GM18519 (cell line): ENCODE results near the gene OR2F2.

ENCODE experiments used
- ATAC-seq: cut with Tn5 transposase; IDR thresholded peaks from one replicate; pipeline ENCODE4 v1.9.1; 2021; ENCODE audit warnings: mild to moderate bottlenecking, moderate library complexity; ENCODE audit not compliant: unreplicated experiment, low FRiP score

The OR2F2 gene, protein sequence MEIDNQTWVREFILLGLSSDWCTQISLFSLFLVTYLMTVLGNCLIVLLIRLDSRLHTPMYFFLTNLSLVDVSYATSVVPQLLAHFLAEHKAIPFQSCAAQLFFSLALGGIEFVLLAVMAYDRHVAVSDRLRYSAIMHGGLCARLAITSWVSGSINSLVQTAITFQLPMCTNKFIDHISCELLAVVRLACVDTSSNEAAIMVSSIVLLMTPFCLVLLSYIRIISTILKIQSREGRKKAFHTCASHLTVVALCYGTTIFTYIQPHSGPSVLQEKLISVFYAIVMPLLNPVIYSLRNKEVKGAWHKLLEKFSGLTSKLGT

DNA sequence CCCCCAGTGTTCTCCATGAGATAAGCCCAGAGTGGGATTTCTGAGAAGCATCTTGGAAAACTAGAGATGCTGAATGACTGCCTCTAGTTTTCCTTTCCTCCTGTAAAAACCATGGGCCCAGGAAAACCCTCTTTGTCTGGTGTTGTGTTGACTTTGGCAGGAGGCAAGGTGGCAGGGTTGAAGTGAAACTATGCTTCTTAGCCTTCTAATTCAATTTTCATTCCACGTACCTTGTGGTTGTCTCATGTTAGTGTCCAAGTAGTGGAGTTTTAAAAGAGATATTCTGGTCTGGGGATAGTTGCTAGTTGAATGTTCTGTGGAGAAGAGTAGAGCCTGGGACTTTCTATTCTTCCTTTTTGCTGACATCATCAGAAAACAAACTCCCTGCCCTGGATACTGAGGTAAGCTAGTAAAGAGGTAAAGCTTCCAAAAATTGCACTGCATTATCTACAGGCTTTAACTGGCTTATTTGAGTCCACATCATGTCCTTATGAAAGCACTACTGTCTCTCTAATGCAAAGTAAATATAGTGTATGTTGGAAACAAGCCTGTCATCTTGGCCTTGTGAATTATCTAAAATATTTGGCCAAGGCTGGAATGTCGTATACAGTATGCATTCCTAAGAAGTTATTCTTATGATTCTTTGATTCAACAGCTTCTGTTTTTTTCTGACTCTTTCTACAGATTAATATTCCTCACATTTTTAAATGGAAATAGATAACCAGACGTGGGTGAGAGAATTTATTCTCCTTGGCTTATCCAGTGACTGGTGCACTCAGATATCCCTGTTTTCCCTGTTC, at the start of gene OR2F2:
OR2F2 (plus strand) TSS at position 708 of the 800 bp plus-strand sequence; CDS start at position 708, 0 bp downstream.
- no peak for ATAC-seq

DNA sequence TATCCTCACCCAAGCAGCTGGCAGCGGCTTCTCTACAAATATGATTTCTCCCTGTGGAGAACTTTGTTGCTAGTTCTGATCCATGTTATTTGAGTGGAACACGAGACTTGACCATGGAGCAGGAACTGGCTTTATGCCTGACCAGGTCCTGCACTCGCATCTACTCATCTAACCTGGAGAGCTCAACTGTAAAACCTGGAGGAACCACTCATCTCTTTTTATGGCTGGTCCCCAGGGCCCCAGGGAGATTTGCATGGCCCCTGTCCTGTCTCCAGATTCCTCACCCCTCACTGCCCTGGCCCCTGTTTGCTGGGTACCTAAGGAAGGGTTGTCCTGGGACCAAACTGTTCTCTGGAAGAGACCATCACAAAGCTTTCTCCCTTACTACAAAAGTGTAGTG, 49.1 kb upstream of the OR2F2 start:
- no peak for ATAC-seq

DNA sequence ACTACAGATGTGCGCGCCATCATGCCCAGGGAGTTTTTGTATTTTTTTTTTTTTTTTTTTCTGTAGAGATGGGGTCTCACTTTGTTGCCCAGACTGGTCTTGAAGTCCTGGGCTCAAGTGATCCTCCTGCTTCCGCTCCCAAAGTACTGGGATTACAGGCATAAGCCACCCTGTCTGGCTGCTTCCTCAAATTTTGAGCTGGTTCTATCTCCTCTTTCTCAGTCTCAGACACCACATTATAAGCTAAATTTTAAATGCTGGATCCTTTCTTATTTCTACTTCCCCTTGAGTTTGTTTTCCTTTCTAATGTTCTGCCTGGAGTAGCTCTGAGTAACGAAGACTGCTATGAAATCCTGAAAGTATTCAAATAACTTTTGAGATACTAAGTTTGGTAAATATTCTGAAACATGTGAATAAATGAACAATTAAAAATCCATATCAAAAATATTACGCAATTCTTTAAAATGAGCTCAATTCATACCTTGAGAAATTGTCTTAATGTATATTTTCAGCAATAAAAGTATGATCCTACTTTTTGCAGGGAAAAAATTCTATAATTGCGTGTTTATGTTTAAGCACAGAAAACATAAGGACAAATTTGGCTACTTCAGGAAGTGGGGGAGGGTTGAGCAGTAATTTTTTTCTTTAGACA, 48.1 kb upstream of the OR2F2 start:
- no peak for ATAC-seq

DNA sequence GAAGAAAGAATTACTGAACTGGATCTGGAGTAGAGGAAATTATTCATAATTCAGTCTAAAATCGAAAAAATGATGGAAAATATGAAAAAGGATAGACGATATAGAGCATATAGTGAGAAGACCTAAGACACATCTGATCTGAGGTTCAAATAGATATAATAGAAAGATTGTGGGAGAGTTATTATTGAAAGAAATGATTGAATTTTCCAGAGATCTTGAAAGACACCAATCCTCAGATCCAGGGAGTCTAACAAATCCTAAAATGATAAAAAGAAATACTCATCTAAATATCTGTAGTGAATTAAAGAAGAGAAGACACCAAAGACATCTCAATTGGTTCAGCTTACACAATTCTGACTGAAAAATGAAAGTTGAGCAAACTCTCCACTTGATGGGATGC, 46.0 kb upstream of the OR2F2 start:
- no peak for ATAC-seq

DNA sequence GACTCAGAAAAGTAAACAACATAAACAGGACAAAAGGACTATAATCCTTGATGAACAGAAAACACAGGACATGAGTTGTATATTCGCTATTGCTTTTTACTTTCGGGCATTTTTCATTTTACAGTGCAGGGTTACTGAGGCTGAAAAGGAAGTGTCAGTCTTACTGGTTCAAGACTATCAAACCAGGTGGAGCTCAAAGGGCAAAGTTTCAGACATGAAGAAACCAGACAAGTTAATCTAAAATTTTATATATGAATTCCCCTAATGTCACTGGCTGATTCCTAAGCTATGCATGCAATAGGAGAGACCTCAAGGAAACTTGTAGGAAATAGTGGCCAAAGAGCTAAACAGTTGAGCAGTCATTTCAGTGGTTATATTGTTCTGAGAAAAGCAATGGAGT, 44.5 kb upstream of the OR2F2 start:
- no peak for ATAC-seq

DNA sequence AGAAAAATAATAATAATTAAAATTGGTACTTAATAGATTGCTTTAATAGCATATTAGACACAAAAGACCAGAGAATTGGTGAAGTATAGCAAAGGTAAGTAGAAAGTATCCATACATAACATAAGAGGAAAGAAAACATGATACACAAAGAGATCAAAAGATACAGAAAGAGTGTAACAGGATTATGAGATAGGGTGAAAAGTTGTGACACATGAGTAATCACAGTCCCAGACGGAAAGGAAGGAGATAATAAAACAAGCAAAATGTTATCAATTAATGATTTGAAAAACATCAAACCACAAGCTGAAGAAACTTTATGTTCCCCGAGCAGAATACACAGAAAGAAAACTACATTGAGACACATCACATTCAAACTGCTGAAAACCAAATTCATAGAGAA, 43.6 kb upstream of the OR2F2 start:
- ATAC-seq, result no peak

DNA sequence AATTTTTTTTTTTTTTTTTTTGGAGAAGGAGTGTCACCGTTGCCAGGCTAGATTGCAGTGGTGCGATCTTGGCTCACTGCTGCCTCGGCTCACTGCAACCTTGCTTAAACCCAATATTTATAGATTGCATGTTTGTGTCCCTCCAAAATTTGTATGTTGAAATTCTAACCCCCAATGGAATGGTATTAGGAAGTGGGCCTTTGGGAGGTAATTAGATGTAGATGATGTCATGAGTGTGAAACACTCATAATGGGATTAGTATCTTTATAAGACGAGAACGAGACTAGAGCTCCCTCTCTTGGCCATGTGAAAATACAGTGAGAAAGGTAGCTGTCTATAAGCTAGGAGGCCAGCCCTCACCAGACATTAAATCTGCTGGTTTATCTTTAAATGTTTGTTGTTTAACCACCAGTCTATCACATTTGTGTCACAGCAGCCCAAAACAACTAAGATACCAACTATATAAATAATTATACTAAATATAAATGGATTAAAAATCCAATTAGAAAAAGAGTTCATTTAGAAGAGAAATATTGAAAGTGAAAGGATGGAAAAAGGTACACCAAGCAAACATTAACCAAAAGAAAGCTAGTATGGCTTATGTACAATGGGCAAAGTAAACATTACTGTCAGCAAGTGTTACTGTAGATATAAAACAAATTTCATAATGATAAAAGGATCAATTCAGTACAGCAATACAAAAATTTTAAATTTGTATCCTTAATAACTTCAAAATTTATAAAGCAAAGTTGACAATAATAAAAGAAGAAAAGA, 42.3 kb upstream of the OR2F2 start:
- peak; percentile 98 for ATAC-seq

DNA sequence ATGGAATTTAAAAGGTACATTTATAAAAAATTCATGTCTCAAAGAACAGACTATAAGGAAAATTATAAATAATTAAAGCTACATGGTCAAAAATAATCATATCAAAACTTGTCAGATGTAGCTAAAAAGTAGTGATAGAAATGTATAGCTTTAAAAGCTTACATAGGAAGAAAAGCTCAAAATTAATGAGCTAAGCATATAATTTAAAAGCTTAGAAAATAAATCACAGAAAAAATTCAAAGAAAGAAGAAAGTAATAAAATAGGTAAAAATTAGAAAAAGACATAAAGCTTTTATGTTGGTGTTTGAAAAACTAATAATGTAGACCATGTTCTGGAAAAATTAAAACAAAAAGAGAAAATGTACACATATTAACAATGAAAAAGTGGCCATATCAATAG, 38.4 kb upstream of the OR2F2 start:
- no peak for ATAC-seq

DNA sequence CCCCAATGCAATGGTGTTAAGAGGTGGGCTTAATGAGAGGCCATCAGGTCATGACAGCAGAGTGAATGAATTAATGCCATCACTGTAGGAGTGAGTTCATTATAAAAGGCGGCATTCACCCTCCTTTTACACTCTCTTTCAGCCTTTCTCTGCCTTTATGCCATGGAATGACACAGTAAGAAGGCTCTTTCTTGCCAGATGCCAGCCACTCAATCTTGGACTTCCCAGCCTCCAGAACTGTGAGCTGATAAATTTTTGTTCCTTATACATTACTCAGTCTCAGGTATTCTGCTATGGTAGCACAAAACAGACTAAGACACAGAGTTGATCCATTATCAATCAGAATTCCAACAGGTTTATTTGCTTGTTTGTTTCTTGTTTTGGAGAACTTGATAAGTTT, 36.2 kb upstream of the OR2F2 start:
- no peak for ATAC-seq

DNA sequence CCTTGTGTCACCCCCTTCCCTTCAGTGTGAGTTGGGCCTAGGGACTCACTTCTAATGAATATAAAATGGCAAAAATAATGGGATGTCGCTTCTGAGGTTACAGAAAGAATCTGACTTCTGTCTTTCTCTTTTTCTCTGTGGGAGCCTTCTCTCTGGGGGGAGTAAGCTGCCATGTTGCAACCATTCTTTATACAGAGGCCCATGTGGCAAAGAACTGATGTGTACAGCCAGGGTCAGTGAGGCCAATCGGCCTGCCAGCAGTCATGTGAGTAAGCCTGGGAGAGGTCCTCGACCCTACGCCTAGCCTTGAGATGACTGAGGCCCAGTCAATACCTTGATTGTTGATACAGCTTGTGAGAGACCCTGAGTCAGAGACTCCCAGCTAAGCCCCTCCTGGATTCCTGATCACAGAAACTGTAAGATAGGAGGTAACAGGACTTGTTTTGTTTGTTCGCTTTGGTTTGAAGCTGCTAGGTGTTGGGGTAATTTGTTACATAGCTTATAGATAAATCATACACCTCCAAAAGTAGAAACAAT, 34.7 kb upstream of the OR2F2 start:
- ATAC-seq, result no peak

DNA sequence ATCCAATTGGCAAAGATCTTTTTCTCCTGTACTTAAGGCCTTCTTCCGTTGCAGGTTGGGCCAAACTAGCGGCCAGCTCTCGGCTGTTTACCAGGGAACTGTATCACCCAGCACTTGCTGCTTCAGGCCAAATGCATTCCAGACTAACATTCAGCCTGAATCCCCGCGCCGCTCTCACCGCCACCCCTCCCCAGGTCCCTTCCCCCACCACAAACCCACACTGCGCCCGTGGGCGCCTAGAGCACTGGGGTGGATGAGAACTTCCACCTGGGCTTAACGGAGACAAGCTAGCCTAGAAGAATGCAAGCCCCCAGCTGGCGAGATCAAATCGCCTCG, 33.7 kb upstream of the OR2F2 start:
- no peak for ATAC-seq

DNA sequence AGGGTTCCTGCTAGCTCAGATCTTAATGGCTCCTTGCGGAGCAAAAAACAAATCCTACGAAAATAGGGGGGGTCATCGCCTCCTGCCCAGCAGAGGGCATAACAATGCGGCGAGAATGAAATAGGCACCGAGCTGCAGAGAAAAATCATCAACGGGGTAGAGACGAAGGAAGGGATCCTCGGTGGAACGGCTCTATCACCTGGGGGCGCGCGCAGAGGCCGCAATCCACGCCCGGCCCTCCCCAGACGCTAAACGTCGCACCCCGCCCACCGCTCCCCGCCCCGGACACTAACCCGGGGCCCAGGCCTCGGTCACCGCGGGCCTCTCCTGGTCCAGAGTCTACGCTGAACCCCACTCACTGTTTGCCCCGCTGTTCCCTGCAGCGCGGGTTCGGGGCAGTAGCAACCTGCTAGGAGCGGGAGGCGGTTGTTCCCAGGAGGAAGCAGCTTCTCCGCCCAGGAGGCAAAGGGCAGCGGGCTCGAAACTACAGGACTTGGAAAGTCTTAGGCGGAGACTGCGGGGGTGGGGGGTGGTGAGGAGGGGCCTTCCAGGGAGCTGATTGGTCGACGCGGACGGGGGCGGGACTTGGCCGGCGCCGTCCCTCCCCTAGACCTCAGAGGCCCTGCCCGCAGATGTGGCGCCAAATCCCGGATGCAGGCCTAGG, 33.2 kb upstream of the OR2F2 start, which contains the start of gene TCAF1:
TCAF1 (minus strand) TSS at position 509 of the 664 bp plus-strand sequence. CDS start 25,568 bp downstream, outside the sequence.
- ATAC-seq, result peak; percentile 75

DNA sequence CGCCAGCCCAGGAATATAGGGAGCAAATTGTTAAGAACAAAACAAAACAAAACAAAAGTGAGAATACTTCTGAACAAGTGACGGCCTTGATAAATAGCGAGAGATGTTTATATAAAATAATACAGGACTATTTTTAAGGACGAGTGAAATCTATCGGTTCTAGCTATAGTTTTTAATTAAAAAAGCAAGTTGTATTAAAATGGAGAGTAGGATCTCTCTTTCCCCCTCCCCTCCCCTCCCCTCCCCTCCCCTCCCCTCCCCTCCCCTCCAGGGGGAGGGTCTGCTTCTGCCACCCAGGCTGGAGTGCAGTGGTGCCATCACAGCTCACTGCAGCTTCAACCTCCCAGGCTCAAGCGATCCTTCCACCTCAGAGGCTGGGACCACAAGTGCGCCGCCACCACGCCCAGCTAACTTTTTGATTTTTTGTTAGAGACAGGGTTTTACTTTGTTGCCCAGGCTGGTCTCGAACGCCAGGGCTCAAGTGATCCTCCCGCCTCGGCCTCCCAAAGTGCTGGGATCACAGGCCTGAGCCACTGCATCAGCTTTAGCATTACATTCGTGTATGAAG, 32.6 kb upstream of the OR2F2 start:
- ATAC-seq, result no peak

DNA sequence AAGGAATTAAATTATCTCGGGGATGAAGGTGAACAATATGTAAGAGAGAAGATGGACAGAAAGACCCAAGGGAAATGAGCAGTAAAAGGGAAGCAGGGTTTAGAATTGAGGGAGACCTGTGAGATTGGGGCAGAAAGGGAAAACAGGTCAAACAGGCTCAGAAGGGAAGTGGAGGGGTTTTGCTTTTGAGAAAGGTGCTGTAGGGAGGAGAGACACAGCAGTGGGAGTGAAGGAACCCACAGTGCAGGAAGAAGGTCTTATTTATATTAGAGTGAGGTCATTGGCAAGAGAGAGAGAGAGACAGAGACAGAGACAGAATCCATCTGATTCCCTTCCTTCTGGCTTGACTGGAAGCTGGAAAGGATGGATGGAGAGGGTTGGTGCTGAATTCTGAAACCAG, 29.5 kb upstream of the OR2F2 start:
- no peak for ATAC-seq

DNA sequence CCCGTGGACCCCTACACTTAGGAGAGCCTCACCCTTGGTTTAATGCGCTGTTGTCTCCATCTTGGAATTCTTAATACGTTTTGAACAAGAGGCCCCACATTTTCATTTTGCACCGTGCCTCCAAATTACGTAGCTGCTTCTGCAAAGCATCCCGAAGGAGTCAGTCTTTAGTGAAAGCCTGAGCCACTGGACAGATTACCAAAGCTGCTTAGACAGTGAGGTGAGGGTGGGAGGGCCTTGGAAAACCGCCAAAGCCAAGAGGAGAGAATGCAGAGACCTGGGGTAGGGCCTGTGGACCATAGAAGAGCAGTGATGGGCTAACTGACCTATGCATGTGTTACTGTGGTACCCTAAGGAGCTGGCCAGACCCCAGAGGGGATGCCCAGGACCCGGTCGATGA, 28.9 kb upstream of the OR2F2 start:
- ATAC-seq, result no peak

DNA sequence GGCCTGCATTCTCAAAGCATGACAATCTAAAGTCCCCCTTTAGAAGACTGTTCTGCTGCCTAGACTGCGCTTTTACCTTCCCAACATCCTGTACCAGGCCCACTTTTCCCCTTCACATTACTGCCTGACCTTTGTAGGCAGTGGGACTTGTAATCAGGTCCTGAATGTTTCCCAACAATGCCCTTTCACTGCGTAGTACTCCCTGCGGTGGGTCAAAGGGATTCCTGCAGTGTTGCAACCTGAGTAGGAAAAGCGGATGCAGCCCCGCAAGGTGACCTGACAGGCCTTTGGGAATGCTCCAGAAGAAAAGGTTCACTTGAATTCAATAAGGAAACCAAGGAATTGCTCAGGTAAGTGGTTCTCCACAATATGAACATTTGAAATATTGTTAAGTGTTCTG, 28.1 kb upstream of the OR2F2 start:
- no peak for ATAC-seq

DNA sequence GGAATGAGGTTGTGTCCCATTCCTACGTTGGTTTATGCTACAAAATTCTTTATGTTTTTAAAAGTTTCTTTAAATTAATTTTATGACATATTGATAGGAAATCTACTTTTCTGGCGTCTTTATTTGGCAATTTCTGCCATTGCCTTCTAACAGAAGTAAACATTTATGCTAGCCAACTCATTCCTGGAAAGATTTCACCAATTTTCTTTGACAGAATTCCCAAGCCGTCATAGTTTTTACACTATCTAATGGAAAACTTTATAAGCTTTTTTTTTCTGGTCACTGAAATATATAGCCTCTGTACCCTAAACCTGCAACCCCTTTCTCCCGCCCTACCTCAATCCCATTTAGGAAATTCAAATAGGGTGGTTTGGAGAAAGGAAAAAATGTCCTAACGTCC, 26.9 kb upstream of the OR2F2 start:
- no peak for ATAC-seq

DNA sequence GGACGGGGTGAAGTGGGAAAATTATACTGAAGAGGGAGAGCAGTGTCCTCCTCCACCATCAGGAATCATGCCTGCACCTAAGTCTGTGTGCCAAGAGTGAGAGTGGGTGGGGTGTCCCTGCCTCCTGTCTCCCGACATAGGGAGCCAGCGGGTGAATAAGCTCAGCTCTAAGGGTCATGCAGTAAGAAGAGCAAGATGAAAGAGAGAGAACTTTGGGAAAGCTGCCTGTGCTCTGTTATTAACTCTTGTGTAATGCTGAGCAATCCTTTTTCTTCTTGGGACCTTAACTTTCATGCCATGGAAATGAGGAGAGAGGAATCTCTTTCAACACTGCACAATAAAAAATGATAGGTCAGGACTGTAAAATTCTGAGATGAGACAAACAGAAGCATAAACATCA, 25.2 kb upstream of the OR2F2 start:
- ATAC-seq, result no peak

DNA sequence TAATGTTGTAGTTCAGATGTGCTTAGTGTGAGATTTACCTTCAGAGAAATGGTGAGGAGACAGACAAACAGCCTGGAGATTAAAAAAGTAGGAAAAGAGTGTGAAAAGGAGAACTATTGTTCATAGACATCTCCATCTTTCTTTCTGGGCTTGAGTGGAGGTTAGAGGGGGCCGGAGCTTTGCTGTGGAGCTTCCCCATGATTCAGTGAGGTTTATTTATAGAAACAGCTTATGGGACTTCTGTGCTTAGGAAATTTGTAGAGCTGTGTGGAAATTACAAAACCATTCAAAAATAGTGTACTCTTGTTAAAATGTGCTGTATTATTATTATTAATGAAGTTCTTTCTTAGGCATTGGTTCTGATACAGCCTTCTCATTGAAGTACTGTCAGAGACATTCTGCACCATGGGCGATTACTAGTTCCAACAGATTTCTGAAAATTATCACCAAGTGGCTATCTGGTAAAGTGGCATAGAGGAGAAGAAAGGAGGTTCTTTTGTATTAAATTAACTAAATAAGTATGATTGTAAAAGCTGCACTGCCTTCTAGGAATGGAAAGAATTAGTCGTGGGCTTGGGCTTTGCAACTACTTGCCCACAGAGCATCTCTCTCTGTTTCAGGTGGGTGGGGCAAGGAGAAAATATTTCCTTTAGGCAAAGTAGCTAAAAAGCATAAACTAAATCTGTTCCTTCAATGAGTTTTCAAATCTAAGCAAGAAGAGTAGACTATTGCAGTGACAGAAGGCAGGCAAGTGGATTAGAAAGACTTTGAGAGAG, 24.4 kb upstream of the OR2F2 start:
- no peak for ATAC-seq
